Aorta (tissue), 5 donors: ENCODE results near the gene TMEM14C. TPM values are rescaled to one million over a fixed set of nuclear protein-coding genes. Genes with fewer than 3 reads are reported as not detected.
A peak's percentile ranks its signal among the peaks of the same experiment; 100 is the strongest.

Source experiments
- ATAC-seq: fragments of 200-7000 bp; cut with Tn5 transposase; one replicate; pipeline ENCODE4 v1.9.1; 2022; ENCODE audit warnings: moderate library complexity; ENCODE audit not compliant: low FRiP score
- DNase-seq, 2 donors: peaks; one replicate each; pipeline ENCODE4 v3.0.0-alpha.2; 2020
- H3K27ac ChIP-seq, 2 donors: one replicate each; pipeline ENCODE4 v1.5.1; 2013; ENCODE audit warnings: low read length in 2 of 2, mild to moderate bottlenecking in 2 of 2, moderate library complexity in 2 of 2, control low read depth in 1 of 2, inconsistent platforms in 1 of 2, low read depth in 1 of 2
- H3K27me3 ChIP-seq, 2 donors: one replicate each; pipeline ENCODE4 v1.6.1; 2013; ENCODE audit warnings: control low read depth in 1 of 2, low read length in 1 of 2, mild to moderate bottlenecking in 1 of 2, moderate library complexity in 1 of 2; ENCODE audit not compliant: insufficient read depth in 2 of 2, control insufficient read depth in 1 of 2
- H3K36me3 ChIP-seq, 2 donors: one replicate each; pipeline ENCODE4 v1.6.1; 2013; ENCODE audit warnings: control low read depth in 1 of 2, low read length in 1 of 2, mild to moderate bottlenecking in 1 of 2; ENCODE audit not compliant: insufficient read depth in 2 of 2, control insufficient read depth in 1 of 2
- H3K4me1 ChIP-seq, 2 donors: one replicate each; pipeline ENCODE4 v1.6.1; 2013; ENCODE audit warnings: low read length in 2 of 2, control low read depth in 1 of 2, mild to moderate bottlenecking in 1 of 2, moderate library complexity in 1 of 2; ENCODE audit not compliant: insufficient read depth in 2 of 2, control insufficient read depth in 1 of 2
- H3K4me3 ChIP-seq, 2 donors: one replicate each; pipeline ENCODE4 v1.5.1; 2013; ENCODE audit warnings: low read length in 2 of 2, control low read depth in 1 of 2, mild to moderate bottlenecking in 1 of 2
- H3K9me3 ChIP-seq: one replicate; pipeline ENCODE4 v1.6.1; 2013; ENCODE audit warnings: mild to moderate bottlenecking, low read length; ENCODE audit not compliant: control insufficient read depth
- WGBS, 2 donors: extraction: QIAGEN DNeasy Blood & Tissue Kit; methylation state at CpG; one replicate each; pipeline ENCODE4 v1.1.7; 2013; 5-methylcytosine and 5-hydroxymethylcytosine counted together
- intact Hi-C, 2 donors: fragments of 100-400 bp; cut with DNase I; formaldehyde crosslinking; loops; one replicate each; pipeline versions ENCODE4 v1.14.2 to v1.15.0; 2022
- long read RNA-seq, 2 donors: library from polyadenylated mRNA; unstranded; transcript quantifications; one replicate each; pipeline ENCODE4 v2.0.0, GENCODE V29; 2020 to 2021
- polyA plus RNA-seq, 2 donors: library from polyadenylated mRNA; stranded (reverse); fragments of 200-250 nt; gene quantifications; one replicate each; pipeline ENCODE4 v1.2.3, GENCODE V29; 2013
- total RNA-seq, 2 donors: library from RNA; stranded (reverse); fragmentation: NEBNext Ultra II Directional; extraction: Animal tissue kit (Norgen Biotek cat#: 25700); gene quantifications; one replicate each; pipeline ENCODE4 v1.2.1, GENCODE V29; 2021
- donor health status: healthy with polysubstance abuse.
- donor health status: Bipolar disorder and iron deficiency.
- donor health status: DM: no; HTN: no; CAD: no.
- donor health status: DM: no; HTN: no; CAD: no.
- donor health status: DM: yes; HTN: yes; CAD: no.

The TMEM14C gene
- total RNA-seq (10 to 100 TPM; 72.8 to 85.3 TPM), polyA plus RNA-seq (100 to 1,000 TPM; 158 to 192 TPM)
- long read RNA-seq, donor 1, transcript TMEM14C-201 (6 exons, 1,113 nt) = major isoform, 51 of 56 reads
- long read RNA-seq, donor 1, partial matches to known transcripts = 1 of 56 reads
- long read RNA-seq, donor 1, other reads (novel, unspliced or antisense) = 2 of 56 reads
- long read RNA-seq, donor 2, transcript TMEM14C-201 (6 exons, 1,113 nt) = major isoform, 24 of 31 reads
- long read RNA-seq, donor 2, partial matches to known transcripts = 3 of 31 reads
- long read RNA-seq, donor 2, other reads (novel, unspliced or antisense) = 1 of 31 reads

DNA sequence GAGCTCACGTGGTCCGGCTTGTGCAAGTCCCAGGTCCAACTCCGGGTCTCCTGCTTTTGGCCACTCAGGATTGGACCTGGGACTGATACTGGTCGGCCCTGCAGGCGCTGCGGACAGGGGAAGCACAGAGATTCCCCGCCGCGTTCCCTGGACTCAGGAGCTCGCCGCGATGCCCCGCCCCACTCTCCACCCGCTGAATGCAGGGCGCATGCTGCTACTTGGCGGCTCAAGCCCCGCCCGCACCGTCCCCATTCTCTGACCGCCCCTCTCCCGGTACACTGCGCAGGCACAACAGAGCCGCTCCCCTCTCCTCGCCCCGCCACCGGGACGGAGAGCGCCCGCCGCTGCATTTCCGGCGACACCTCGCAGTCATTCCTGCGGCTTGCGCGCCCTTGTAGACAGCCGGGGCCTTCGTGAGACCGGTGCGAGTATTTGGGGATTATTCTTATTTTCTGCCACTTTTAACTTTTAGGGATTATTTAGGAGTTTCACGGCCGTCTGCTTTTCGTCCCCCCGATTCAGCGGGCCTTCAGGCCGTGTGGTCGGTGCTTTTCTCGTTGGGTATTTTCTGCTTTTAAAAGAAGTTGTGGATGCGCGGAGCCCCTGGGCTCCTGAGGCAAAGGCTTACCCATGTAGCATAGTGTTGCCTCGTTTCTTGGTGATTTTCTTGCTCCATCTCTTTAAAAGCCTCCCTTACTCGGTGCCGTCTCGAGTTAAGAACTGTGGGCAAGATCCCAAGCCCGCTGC lies at the start of gene TMEM14C:
Gene TMEM14C (plus strand): TSS at position 251 of the 747 bp plus-strand sequence. CDS start 1,544 bp downstream, outside the sequence.
- H3K4me1 ChIP-seq = peaks cover 3 to 5% of the 10 kb centered on the region in 2 donors
- no peaks in the 10 kb centered on the region for H3K9me3 ChIP-seq
- H3K27ac ChIP-seq = peak within 1 kb of the TSS; percentile 9 to 85
- H3K36me3 ChIP-seq = no peaks in the 10 kb centered on the region
- ATAC-seq (peak; percentile 99), DNase-seq (peak; percentile 99 to 100)
- no peaks in the 10 kb centered on the region for H3K27me3 ChIP-seq
- intact Hi-C loops = loop anchor here (2.0 kb wide), 2 partner anchors 24 to 28 kb away; partner anchors contain the start of genes TMEM14B (in 2 of the 2), C6orf52 (in 1 of the 2) and PAK1IP1 (in 1 of the 2)
- peak within 1 kb of the TSS; percentile 68 to 78 for H3K4me3 ChIP-seq
- WGBS, 2 donors = 0 to 1% methylated on average over 55 of the region's 55 CpGs

DNA sequence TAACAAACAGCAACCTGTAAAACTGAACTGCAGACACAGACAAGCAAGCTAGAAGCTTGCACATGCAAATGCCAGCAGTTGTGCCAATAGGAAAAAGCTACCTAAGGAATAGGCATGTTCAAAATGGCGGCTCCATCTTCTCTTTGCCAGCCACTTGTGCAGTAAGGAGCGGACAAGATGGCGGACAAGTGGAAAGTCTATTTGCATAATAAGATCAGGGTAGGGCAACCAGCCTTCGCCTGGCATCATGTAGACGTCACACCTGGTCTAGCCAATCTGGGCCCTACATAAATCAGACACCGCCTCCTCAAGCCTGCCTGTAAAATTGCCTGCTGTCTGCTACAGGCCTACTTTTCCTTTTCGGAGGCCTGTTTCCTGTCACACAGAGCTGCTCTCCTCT lies 46.5 kb upstream of the TMEM14C start:
- no peak overlapping the region for H3K27ac ChIP-seq
- ATAC-seq = no peak
- H3K36me3 ChIP-seq = no peaks in the 10 kb centered on the region
- 90 to 98% methylated on average over 7 of the region's 7 CpGs for WGBS, 2 donors
- no peak overlapping the region for H3K4me3 ChIP-seq
- no peaks in the 10 kb centered on the region for H3K4me1 ChIP-seq
- no peaks in the 10 kb centered on the region for H3K27me3 ChIP-seq
- no peak for DNase-seq
- H3K9me3 ChIP-seq = no peaks in the 10 kb centered on the region
- intact Hi-C loops = no loop called here

DNA sequence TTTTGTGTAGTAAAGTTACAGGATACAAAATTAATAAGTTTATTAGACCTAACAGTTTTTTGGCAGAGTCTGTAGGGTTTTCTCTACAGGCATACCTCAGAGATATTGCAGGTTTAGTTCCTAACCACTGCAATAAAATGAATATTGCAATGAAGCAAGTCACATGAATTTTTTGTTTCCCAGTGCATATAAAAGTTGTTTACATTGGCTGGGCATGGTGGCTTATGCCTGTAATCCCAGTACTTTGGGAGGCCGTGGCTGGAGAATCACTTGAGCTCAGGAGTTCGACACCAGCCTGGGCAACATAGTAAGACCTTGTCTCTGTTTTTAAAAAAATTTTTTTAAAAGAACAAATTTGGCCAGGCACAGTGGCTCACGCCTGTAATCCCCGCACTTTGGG lies 44.4 kb upstream of the TMEM14C start:
- WGBS, 2 donors = 74 to 76% methylated on average over 4 of the region's 4 CpGs
- H3K9me3 ChIP-seq = no peaks in the 10 kb centered on the region
- no peaks in the 10 kb centered on the region for H3K4me1 ChIP-seq

DNA sequence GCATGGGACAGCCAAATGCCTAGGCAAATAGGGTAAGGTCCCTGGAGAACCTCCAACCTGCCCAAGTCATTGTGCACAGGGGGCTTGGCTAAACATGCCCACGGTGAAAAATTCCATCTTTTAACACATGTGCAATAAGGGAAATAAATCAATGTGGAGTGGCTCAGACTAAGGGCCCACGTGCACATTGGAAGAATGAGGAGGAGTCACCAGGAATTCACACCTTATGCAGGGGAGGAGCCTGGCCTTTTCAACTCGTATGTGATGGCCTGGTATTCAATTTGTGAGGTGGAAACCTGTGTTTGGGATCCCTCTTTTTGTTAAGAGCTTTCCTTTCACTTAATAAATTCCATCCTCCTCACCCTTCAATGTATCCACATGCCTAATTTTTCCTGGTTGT lies 41.1 kb upstream of the TMEM14C start:
- Histone ChIP-seq H3K36me3 (no peaks in the 10 kb centered on the region), H3K4me1 (no peaks in the 10 kb centered on the region), H3K9me3 (no peaks in the 10 kb centered on the region), H3K27me3 (no peaks in the 10 kb centered on the region), H3K4me3 (no peak overlapping the region), H3K27ac (no peak overlapping the region)
- 37 to 38% methylated on average over 3 of the region's 3 CpGs for WGBS, 2 donors
- ATAC-seq = no peak
- intact Hi-C loops = no loop called here
- no peak for DNase-seq

More for the DNA sequence above, 44.4 kb upstream of the TMEM14C start:
- ATAC-seq (no peak), DNase-seq (no peak)
- no peaks in the 10 kb centered on the region for H3K36me3 ChIP-seq
- intact Hi-C loops = no loop called here
- H3K27me3 ChIP-seq = no peaks in the 10 kb centered on the region
- no peak overlapping the region for H3K4me3 ChIP-seq
- no peak overlapping the region for H3K27ac ChIP-seq

DNA sequence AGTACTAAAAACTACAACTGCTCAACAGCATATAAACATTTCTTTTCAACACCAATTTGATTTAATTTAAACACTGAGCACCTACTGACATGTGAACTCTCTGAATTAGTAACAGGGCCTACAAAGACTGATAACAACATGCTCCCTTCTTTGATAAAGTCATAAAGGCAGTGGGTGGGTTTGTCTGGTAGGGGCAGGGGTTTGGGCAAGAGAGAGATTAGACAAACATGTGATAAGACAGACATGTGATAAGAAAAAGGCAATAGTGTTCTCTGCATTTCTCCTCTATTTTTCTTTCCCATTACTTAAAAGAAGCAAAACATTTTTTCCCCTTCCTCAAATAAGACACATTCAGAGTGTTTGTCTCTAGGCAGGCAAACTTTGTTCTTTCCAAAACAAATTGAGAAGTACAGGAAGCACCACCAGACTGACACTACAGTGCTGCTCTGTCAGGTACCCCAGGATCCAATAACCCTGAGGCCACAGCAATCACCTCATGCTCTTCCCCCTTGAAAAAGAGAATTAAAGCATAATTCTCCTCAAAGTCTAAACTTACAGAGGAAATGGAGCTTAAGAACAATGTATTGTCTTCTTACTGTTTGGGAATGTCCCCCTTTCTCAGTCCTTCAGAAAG lies 40.4 kb upstream of the TMEM14C start:
- no peak for DNase-seq
- Histone ChIP-seq H3K36me3 (no peaks in the 10 kb centered on the region), H3K4me1 (no peaks in the 10 kb centered on the region), H3K27ac (no peak overlapping the region), H3K27me3 (no peaks in the 10 kb centered on the region), H3K9me3 (no peaks in the 10 kb centered on the region), H3K4me3 (no peak overlapping the region)
- no peak for ATAC-seq
- intact Hi-C loops = no loop called here

DNA sequence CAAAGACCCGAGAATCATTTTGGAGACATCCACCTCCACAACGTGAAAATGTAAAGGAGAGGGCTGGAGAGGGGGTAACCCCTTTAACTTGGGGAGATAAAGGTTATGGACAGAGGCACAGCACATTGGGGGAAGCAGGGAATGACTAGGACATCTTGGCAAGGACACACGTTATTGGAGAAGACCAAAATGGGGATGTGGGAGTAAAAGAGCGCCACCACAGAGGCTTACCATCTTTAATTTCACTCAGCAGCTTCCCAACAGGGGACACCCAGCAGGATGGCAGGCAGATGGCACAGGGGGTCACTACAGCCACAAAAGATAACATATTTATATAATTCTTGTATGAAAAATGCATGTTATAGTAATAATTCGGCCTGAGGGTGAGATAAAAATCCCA lies 38.3 kb upstream of the TMEM14C start:
- intact Hi-C loops = no loop called here
- no peaks in the 10 kb centered on the region for H3K4me1 ChIP-seq
- no peaks in the 10 kb centered on the region for H3K36me3 ChIP-seq
- ATAC-seq (no peak), DNase-seq (no peak)
- H3K9me3 ChIP-seq = no peaks in the 10 kb centered on the region
- no peaks in the 10 kb centered on the region for H3K27me3 ChIP-seq
- no peak overlapping the region for H3K4me3 ChIP-seq
- no peak overlapping the region for H3K27ac ChIP-seq
- WGBS, 2 donors = 60 to 61% methylated on average over 5 of the region's 5 CpGs

DNA sequence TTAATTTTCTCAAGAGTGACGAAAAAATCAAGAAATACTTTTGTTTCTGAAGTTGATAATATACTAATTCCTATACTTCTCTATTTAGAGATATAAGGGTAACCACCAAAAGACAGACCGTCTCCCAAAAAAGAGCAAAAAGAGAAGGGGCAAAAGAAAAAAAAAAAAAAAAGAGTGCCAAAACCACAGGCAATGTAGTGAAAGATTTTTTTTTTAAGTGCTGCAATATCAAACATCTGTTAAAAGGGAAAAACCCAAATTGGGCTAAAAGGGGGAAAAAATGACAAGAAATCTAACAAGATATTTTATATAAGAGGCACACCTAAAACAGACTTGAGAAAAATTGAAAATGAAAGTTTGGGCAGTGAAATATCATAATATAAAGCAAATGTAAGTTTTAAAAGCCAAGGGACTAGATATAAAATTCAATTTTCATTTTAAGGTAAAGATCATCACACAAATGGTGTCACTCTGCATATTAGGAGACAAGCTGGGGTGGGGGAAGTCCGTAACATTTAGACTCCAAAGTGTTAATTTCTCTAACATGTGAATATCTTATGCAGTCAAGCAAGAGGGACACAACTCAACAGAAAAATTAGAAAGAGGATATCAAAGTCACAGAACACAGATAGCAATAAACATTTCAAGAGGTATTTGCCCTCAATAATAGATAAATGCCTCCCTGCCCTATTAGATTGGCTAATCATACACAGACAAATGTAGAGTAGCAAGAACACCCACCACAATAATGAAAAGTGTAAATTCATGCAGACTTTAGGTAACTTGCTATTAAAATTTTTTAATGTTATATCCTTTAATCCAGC lies 37.6 kb upstream of the TMEM14C start:
- intact Hi-C loops = no loop called here
- Histone ChIP-seq H3K27me3 (no peaks in the 10 kb centered on the region), H3K36me3 (no peaks in the 10 kb centered on the region), H3K4me3 (no peak overlapping the region), H3K4me1 (no peaks in the 10 kb centered on the region), H3K9me3 (no peaks in the 10 kb centered on the region), H3K27ac (no peak overlapping the region)
- 63 to 81% methylated on average over 3 of the region's 3 CpGs for WGBS, 2 donors
- ATAC-seq (no peak), DNase-seq (no peak)

DNA sequence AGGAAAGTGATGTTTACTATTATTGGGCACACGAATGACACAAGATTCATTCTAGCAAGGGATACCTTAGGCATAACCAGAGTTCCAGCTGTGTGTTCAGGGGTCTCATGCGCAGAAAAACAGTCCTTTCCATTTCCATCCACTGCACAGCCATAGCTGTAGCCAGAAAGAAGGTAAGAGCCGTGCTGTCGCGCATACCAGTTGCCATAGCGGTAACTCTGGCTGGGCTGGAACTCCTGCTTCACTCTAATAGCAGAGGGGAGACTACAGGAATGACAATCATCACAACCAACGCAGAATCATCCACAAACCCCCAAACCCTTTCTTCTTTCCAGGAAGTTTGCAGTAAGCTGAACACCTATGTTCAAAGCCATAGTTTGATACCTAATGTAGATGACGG lies 36.0 kb upstream of the TMEM14C start:
- Histone ChIP-seq H3K4me3 (no peak overlapping the region), H3K27me3 (no peaks in the 10 kb centered on the region), H3K27ac (no peak overlapping the region), H3K4me1 (no peaks in the 10 kb centered on the region), H3K9me3 (no peaks in the 10 kb centered on the region), H3K36me3 (no peaks in the 10 kb centered on the region)
- intact Hi-C loops = no loop called here
- no peak for ATAC-seq
- 75 to 78% methylated on average over 8 of the region's 8 CpGs for WGBS, 2 donors
- no peak for DNase-seq
